Mammary epithelial cell (primary cell): Measurements from ENCODE around the gene NACC2.
"Not testable (repeated sequence)": the region's sequence is repeated elsewhere in the genome, so short reads cannot be mapped to it uniquely, and the experiment has no call there.

Experiments
- CTCF ChIP-seq, 2 donors: IDR thresholded peaks in 1 of 2; conservative IDR thresholded peaks in 1 of 2; 2 replicates each; pipeline ENCODE4 v1.5.1; 2011 to 2012; ENCODE audit warnings: inconsistent platforms in 2 of 2, low read length in 2 of 2, mild to moderate bottlenecking in 2 of 2, control low read depth in 1 of 2, low read depth in 1 of 2; ENCODE audit not compliant: insufficient read depth in 1 of 2; ENCODE audit errors: extremely low read depth in 1 of 2
- EZH2 ChIP-seq: IDR thresholded peaks from 2 replicates; pipeline ENCODE4 v1.6.1; 2012; ENCODE audit warnings: low read length, inconsistent platforms, borderline replicate concordance

GRCh38 chr9:136101615-136102074 is 6.6 kb upstream of the NACC2 start:
- not testable (repeated sequence) for TF ChIP-seq CTCF (conservative IDR thresholded peaks at IDR 0.05 in 1 of 2, IDR thresholded peaks at IDR 0.05 in 1 of 2; ENCODE audit: extremely low read depth in 1 of 2, insufficient read depth in 1 of 2, low read depth in 1 of 2, low read length in 2 of 2); EZH2
